IPS DF 4.7 (cell line): ENCODE data around the gene RNF227.

Source experiments
- DNase-seq: peaks from one replicate; pipeline ENCODE4 v3.0.0-alpha.2; 2013; ENCODE audit warnings: low spot score; ENCODE audit errors: extremely low read depth

RNF227 gene

GRCh38 chr17:7930841-7931631, 14.9 kb upstream of the RNF227 start:
- DNase-seq: no peak

DNA sequence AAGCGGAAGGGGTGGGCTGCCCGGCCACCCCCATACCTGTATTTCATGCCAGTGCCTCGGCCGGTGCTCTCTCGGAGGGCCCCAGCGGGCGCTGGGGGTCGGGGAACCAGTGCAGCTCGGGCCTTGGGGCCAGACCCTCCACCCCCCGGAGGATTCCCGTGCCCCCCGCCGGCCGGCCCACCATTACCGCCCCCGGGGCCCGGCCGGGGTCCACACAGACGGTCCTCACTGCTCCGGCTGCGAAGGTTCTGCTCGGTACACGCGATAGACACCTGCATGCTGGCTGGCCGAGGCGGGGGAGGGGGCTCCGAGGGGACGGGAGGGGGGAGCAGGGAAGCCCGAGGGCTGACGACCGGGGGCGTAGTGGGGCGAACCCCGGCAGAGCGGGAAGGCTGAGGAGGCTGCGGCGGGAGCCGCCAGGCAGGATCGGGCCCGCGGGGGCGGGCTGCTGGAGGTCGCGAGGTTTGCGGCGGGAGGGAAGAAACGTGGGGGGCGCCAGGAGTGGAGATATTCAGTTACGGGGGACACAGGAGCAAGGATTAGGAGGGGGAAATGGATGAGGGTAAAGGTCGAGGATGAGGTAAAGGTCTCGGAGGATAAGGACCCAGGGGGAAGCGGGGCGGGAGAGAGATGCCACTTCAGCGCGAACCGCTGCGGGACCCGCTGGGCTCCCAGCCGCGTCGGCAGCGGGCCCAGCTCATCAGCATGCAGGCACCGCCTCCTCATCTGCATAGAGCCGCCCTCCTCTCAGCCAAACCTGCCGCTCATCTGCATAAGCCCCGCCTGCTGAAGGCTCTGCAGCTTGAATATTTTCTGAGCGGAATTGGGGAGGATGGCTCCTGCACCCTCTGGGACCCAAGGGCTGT, 13.3 kb upstream of the RNF227 start, which contains the start of gene KCNAB3:
KCNAB3 (minus strand) TSS at position 699 of the 866 bp plus-strand sequence; CDS start at position 278, 421 bp downstream.
- DNase-seq: no peak

DNA sequence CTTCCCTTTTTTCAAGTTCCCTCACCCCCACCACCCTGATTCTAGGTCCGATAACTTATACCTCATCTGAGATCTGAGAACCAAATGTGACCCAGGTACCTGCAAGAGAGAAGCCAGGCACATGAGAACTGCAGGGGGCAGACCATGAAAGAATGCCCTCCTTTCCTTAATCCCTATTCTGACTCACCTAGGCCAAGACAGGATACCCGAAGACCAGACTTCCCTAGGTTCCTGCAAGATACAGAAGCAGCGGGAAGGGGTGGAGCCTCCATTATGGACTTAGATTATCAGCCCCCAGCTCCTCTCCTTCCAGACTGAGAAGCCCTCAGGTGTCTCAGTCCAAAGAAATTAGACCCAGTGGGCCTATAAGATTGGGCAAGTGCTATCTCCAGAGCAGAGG, 11.5 kb upstream of the RNF227 start:
- DNase-seq: no peak

DNA sequence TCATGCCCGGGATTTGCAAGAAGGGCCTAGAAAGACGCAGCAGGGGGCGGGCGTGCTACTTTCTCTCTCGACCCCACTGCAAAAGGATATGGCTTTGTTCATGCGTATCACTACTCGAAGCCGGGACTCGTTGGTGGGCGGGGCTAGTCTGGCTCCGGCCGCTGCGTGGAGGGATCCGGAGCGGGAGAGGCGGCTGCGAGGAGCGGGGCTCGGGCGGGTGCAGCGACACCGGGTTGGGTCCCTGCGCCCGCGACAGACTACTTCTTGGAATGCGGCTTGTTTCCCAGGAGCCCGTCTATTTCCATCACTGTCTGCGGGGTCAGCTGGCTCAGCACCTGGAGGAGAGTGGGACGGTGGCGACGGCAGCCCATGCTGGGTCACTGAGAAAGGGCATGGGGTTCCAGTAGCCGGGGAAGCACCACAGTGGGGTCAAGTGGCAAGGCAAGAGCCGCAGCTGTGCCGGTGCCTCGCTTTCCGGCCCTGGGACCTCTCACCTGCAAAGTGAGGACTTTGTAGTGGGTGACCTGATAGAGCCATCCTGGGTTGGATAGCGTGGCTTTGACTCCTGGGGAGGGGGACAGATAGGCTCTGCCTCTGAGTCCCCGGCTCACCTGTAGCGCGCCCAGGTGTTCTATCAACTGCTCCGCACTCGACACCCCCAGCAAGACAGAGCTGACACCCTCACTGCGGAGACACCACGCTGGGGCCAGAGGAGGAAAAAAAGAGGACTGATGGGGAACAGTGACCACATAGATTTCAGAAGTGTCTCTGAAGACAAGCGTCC, 6.9 kb upstream of the RNF227 start:
- DNase-seq: no peak

- no peak for DNase-seq
Measured at GRCh38 chr17:7922269-7922844, 6.3 kb upstream of the RNF227 start.

GRCh38 chr17:7916808-7917207, 719 bp upstream of the RNF227 start:
- DNase-seq: no peak

GRCh38 chr17:7916385-7916682, 245 bp upstream of the RNF227 start:
- no peak for DNase-seq

DNA sequence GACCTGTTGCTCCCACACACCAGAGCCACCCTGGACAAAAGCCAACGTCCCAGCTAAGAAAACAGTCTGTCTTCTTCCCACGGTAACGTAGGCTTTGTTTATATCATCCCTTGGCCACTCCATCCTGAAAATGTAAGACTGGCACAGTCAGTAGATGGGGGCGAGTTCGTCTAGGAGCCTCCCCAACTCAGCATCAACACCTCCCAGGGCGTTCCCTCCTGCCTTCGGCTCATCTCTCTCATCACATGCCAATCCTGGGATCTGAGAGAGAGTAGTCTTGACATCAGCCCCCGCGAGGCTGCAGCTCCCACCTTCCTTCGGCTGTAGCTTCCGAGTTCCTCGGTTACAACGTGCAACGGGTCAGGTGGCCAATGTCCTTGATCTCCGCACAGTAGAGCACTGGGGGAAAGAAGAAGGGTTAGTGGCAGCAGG, 894 bp downstream of the RNF227 start:
- DNase-seq: no peak

DNA sequence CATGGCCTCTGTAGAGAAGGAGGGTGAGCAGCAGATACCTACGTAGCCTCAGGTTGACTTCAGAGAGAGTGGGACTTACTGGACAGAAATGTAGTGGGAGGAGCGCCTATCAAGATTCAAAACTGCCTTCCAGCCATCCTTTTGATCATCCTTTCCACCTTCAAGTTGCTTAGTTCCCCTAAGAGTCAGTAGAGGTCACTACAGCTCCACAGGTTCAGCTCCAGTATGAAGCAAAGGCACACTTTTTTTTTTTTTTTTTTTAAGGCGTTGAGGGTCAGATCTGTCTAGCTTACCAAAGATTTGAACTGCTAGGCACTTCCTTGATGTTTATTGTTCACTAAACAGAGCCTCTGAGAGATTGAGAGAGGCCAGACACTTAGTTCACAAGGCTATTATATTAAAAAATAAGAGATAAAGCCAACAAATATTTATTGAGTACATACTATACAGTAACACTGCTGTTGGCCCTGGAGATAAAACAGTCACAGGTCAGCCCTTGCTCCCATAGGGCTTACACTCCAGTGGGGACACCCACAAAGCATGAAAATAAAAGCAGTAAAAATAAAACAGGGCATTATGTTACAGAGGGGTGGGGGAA, 3.1 kb downstream of the RNF227 start:
- no peak for DNase-seq

- DNase-seq: no peak
Measured at GRCh38 chr17:7911116-7911515, 5.0 kb downstream of the RNF227 start.

DNA sequence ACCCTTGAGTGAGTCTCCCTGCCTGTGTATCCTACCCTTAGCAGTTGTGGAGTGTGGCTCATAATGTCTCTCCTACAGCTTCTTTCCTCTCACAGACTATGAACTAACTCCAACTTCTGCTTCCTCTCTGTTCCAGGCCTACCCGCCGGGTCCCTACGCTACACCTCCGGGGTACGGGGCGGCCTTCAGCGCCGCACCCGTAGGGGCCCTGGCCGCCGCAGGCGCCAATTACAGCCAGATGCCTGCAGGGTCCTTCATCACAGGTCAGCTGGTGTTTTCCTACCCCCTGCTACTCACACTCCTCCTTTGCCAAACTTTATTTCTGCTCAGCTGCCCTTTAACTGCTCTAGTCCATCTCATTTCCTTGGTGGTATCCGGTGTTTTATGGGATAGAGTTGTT, 5.4 kb downstream of the RNF227 start:
- DNase-seq: no peak

DNA sequence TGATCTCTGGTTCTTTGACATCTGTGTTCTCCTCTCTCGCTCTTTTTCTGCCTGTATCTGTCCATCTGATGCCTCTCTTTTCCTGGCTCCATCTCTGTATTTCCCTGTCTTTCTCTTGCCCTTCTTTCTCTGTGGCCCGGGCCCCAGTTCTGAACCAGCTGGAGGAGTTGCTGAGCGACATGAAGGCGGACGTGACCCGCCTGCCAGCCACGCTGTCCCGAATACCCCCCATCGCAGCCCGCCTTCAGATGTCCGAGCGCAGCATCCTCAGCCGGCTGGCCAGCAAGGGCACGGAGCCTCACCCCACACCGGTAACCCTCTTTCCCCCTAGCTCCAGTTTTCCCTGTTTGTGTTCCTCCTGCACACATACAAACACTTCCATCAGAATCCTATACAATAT, 5.8 kb downstream of the RNF227 start:
- no peak for DNase-seq

- DNase-seq: no peak
Measured at GRCh38 chr17:7909089-7909488, 7.0 kb downstream of the RNF227 start.

DNA sequence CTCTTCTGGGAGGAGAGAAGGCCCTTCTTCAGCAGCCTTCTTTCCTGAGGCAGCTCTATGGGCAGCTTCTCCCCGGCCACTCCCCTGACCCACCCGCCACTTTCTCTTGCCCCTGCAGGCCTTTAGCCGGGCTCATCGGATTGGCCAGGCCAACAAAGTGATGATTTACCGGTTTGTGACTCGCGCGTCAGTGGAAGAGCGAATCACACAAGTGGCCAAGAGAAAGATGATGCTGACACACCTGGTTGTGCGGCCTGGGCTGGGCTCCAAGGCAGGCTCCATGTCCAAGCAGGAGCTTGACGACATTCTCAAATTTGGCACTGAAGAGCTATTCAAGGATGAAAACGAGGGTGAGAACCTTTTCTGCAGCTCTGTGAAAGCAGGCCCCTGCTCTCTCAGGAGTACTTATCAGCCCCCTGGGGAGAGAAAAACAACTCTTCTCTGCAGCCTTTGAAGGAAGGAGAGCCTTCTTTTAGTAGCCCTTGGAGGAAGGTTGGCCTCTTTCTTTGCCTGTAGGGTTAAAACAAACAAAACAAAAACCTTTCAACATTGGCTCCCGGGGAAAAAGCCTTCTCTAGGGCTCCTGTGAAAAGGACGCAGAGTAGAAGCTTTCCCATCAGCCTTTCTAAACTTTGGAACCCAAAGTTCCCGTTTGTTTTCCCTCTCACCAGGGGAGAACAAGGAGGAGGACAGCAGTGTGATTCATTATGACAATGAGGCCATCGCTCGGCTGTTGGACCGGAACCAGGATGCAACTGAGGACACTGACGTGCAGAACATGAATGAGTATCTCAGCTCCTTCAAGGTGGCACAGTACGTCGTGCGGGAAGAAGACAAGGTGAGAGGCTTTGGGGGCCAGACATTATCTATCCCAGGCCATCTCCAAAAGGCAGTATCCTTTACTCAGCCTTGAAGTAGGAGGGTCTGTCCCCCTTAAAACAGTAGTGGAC, 12.7 kb downstream of the RNF227 start:
- DNase-seq: no peak

DNA sequence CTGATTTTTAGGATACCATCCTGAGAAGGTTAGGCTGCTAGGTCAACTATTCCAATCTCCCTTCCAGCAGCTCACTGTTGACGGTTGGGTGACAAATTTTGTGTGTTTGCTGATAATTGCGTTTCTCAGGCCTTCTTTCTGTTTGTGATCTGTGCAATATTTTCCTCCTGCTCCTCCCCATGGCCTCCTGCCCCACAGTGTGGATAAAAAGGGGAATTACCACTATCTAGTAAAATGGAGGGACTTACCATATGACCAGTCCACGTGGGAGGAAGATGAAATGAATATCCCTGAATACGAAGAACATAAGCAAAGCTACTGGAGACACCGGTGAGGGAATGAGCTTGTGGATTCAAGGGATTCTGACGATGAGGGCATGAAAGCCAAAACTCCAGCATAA, 18.3 kb downstream of the RNF227 start:
- no peak for DNase-seq

- DNase-seq: no peak
Measured at GRCh38 chr17:7897090-7897489, 19.0 kb downstream of the RNF227 start.

- no peak for DNase-seq
Measured at GRCh38 chr17:7894866-7895265, 21.2 kb downstream of the RNF227 start.

GRCh38 chr17:7894226-7894625, 21.9 kb downstream of the RNF227 start:
- DNase-seq: no peak

GRCh38 chr17:7893187-7893880, 22.8 kb downstream of the RNF227 start:
- DNase-seq: no peak
